Measurements from ENCODE around the gene DYNLRB2. TPM values are rescaled to one million over a fixed set of nuclear protein-coding genes. Genes with fewer than 3 reads are reported as not detected.

The DYNLRB2 gene
- total RNA-seq, 1 experiment from 2014 or later = not detected

DNA sequence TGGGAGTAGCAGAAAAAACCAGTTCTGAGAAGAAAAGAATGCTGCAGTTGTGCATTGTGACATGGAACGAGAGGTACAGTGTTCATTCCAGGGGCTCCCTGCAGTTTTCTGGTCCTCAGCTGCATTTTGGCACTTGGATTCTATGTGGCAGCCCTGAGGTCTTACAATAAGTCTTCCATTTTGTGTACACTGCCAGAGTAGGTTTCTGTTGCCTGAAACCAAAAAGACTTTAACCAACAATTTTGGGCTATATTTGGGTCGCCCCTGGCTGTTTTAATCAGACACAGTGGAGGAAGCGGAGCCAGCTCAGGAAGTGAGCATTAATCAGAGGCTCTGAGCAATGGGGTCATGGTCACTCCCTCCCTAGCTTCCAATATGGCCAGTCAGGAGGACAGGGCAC lies 15.7 kb downstream of the DYNLRB2 start:
- intact Hi-C loops (cut with micrococcal nuclease; ENCODE audit: unreplicated experiment) = no loop called here
- CTCF ChIA-PET = no interaction called here
- H3K27ac Mint-ChIP-seq (ENCODE audit: unreplicated experiment) = no peak overlapping the region
- no peaks in the 10 kb centered on the region for H3K9me3 Mint-ChIP-seq (ENCODE audit: low read depth, unreplicated experiment)
- BruUV-seq (replicated peaks) = no TSS peak
- no peaks in the 10 kb centered on the region for H3K36me3 Mint-ChIP-seq (ENCODE audit: insufficient read depth, unreplicated experiment)
- no peak overlapping the region for H3K4me3 Mint-ChIP-seq (ENCODE audit: low read depth, unreplicated experiment)
- no peak for TF ChIP-seq CTCF (IDR thresholded peaks at IDR 0.05; ENCODE audit: unreplicated experiment)
- DNase-seq = no peak
- H3K4me1 Mint-ChIP-seq (ENCODE audit: low read depth, unreplicated experiment) = no peaks in the 10 kb centered on the region
- H3K27me3 Mint-ChIP-seq (ENCODE audit: unreplicated experiment) = peaks cover 51% of the 10 kb centered on the region

DNA sequence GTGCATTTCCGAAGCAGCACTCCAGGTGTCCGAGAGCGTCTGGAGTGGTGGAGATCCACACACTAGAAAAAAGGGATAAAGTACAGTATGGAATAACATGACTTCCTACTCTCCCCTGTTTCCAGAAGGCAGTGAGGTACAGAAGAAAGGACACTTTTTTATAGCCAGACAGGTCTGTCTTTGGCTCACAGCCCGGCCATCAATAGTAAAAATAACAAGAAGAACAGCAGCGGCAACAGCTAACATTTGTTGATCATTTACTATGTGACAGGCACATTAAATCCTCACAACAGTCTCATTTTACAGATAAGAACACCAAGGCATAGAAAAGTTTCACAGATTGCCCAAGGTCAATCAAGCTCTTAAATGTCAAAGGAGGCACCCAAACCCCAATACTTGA lies 16.2 kb downstream of the DYNLRB2 start:
- intact Hi-C loops (cut with micrococcal nuclease; ENCODE audit: unreplicated experiment) = no loop called here
- no peak for DNase-seq
- no peak for TF ChIP-seq CTCF (IDR thresholded peaks at IDR 0.05; ENCODE audit: unreplicated experiment)
- CTCF ChIA-PET = no interaction called here
- Mint-ChIP-seq H3K9me3 (ENCODE audit: low read depth, unreplicated experiment) (no peaks in the 10 kb centered on the region), H3K27ac (ENCODE audit: unreplicated experiment) (no peak overlapping the region), H3K36me3 (ENCODE audit: insufficient read depth, unreplicated experiment) (no peaks in the 10 kb centered on the region), H3K4me1 (ENCODE audit: low read depth, unreplicated experiment) (no peaks in the 10 kb centered on the region), H3K4me3 (ENCODE audit: low read depth, unreplicated experiment) (no peak overlapping the region), H3K27me3 (ENCODE audit: unreplicated experiment) (peaks cover 51% of the 10 kb centered on the region)
- no TSS peak for BruUV-seq (replicated peaks)

GRCh38 chr16:80559369-80559768 lies 18.6 kb downstream of the DYNLRB2 start:
- Mint-ChIP-seq H3K27ac (ENCODE audit: unreplicated experiment) (no peak overlapping the region), H3K36me3 (ENCODE audit: insufficient read depth, unreplicated experiment) (no peaks in the 10 kb centered on the region), H3K4me3 (ENCODE audit: low read depth, unreplicated experiment) (no peak overlapping the region), H3K9me3 (ENCODE audit: low read depth, unreplicated experiment) (no peaks in the 10 kb centered on the region), H3K4me1 (ENCODE audit: low read depth, unreplicated experiment) (no peaks in the 10 kb centered on the region), H3K27me3 (ENCODE audit: unreplicated experiment) (peaks cover 51% of the 10 kb centered on the region)
- DNase-seq = no peak
- CTCF ChIA-PET = interaction anchor here (0.6 kb wide), 1 partner anchor 1547 kb away, joined by 3 read pairs; no protein-coding TSS in a partner anchor
- no TSS peak for BruUV-seq (replicated peaks)
- intact Hi-C loops (cut with micrococcal nuclease; ENCODE audit: unreplicated experiment) = no loop called here
- no peak for TF ChIP-seq CTCF (IDR thresholded peaks at IDR 0.05; ENCODE audit: unreplicated experiment)

- Mint-ChIP-seq H3K9me3 (ENCODE audit: low read depth, unreplicated experiment) (no peaks in the 10 kb centered on the region), H3K4me3 (ENCODE audit: low read depth, unreplicated experiment) (no peak overlapping the region), H3K36me3 (ENCODE audit: insufficient read depth, unreplicated experiment) (no peaks in the 10 kb centered on the region), H3K27me3 (ENCODE audit: unreplicated experiment) (peaks cover 67% of the 10 kb centered on the region), H3K27ac (ENCODE audit: unreplicated experiment) (no peak overlapping the region), H3K4me1 (ENCODE audit: low read depth, unreplicated experiment) (no peaks in the 10 kb centered on the region)
- no TSS peak for BruUV-seq (replicated peaks)
- intact Hi-C loops (cut with micrococcal nuclease; ENCODE audit: unreplicated experiment) = no loop called here
- CTCF ChIA-PET = no interaction called here
- TF ChIP-seq CTCF (IDR thresholded peaks at IDR 0.05; ENCODE audit: unreplicated experiment) = no peak
- no peak for DNase-seq
Measured at GRCh38 chr16:80563066-80563465, 22.3 kb downstream of the DYNLRB2 start.

All from Calu3 (cell line).